Measurements from ENCODE around the gene CPE.

DNA sequence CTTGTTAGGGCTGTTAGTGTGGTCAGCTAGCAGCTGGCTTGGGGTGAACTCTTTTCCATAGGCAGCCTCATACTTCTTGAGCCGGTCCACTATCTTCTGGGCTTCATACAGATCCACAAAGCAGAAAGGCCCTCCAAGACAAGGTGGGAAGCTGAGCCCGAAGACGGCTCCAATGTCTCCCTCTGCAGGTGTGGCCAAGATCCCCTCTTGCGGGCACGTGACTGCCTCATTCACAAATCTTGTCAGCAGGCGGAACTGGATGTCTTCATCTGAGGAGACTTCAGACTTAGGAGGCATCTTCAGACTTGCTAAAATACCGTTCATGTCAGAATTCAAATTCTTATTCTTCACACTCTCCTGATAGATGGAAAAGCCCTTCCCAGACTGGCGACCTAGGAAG, 25.3 kb downstream of the CPE start:
- TF ChIP-seq, protein P1, sequence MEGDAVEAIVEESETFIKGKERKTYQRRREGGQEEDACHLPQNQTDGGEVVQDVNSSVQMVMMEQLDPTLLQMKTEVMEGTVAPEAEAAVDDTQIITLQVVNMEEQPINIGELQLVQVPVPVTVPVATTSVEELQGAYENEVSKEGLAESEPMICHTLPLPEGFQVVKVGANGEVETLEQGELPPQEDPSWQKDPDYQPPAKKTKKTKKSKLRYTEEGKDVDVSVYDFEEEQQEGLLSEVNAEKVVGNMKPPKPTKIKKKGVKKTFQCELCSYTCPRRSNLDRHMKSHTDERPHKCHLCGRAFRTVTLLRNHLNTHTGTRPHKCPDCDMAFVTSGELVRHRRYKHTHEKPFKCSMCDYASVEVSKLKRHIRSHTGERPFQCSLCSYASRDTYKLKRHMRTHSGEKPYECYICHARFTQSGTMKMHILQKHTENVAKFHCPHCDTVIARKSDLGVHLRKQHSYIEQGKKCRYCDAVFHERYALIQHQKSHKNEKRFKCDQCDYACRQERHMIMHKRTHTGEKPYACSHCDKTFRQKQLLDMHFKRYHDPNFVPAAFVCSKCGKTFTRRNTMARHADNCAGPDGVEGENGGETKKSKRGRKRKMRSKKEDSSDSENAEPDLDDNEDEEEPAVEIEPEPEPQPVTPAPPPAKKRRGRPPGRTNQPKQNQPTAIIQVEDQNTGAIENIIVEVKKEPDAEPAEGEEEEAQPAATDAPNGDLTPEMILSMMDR (IDR thresholded peaks at IDR 0.05), result no peak
- no peak for TF ChIP-seq EP300 (IDR thresholded peaks at IDR 0.05; ENCODE audit: low read depth)

Data from transverse colon (tissue), 3 donors.